ENCODE data around the gene PLCXD1.
A peak's percentile ranks its signal among the peaks of the same experiment; 100 is the strongest.
"Not testable (repeated sequence)": the region's sequence is repeated elsewhere in the genome, so short reads cannot be mapped to it uniquely, and the experiment has no call there.

Gene PLCXD1

DNA sequence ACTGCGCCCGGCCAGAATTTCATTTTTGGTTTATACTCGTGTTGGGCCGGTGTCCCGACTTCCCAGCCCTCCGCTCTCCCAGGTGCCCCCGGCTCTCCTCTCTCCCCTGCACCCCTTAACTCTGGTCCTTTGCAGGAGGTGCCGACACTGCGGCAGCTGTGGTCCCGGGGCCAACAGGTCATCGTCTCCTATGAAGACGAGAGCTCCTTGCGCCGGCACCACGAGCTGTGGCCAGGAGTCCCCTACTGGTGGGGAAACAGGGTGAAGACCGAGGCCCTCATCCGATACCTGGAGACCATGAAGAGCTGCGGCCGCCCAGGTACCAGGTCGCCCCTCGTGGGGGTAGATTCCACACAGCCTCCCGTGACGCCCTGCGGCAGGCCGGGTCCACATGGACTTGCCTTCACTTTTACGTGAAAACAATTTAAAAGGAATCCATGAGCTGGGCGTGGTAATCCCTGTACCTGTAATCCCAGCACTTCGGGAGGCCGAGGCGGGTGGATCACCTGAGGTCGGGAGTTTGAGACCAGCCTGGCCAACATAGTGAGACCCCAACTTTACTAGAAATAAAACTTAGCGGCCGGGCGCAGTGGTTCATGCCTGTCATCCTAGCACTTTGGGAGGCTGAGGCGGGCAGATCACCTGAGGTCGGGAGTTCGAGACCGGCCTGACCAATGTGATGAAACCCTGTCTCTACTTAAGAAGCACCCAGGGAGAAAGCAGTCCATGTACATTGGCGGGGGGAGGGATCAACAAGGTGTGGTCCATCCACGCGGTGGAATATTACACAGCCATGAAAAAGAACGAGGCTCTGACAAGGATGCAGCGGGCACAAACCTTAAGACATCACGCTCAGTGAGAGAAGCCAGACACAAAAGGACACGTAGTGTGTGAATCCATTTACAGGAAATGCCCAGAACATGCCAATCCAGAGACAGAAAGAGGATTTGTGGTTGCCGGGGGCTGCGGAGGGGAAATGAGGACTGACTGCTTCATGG, 12.0 kb downstream of the PLCXD1 start:
- no peak for DNase-seq (ENCODE audit: low read depth)

DNA sequence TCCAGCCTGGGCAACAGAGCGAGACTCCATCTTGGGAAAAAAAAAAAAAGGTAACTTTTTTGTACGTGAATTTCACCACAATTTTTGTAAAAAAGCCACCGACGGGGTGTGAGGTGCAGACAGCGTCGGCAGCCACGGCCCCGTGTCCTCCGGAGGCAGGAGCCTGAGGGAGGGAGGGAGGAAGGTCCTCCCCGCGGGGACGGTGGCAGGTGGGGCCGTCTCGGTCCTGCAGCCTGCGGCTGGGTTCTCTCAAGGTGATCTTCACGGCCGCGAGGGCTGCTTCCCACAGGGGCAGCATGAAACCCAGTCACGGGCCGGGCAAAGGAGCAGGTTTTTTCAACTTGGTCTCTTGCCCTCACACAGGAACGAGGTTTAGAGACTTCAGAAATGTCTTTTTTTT, 14.0 kb downstream of the PLCXD1 start:
- DNase-seq (ENCODE audit: low read depth) = no peak

DNA sequence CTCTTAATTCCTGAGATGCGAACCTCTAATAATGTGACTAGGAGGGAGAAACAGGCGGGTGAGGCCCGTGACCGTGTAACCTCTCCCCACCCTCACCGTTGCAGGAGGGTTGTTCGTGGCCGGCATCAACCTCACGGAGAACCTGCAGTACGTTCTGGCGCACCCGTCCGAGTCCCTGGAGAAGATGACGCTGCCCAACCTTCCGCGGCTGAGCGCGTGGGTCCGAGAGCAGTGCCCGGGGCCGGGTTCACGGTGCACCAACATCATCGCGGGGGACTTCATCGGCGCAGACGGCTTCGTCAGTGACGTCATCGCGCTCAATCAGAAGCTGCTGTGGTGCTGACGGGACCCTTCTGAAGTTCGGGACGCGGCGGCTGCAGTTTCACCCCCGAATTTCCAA, 17.8 kb downstream of the PLCXD1 start:
- DNase-seq (ENCODE audit: low read depth) = no peak

DNA sequence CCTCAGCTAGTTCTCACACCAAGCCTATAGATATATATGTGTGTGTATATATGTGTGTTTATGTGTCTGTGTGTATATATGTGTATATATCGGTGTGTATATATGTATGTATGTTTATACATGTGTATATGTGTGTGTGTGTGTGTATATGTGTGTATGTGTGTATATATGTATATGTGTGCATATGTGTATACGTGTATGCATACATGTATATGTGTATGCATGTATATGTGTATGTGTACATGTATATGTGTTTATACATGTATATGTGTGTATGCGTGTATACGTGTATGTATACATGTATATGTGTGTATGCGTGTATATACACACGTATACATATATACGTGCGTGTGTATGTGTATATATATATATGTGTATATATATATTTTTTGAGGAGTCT, 19.2 kb downstream of the PLCXD1 start:
- DNase-seq (ENCODE audit: low read depth) = no peak

DNA sequence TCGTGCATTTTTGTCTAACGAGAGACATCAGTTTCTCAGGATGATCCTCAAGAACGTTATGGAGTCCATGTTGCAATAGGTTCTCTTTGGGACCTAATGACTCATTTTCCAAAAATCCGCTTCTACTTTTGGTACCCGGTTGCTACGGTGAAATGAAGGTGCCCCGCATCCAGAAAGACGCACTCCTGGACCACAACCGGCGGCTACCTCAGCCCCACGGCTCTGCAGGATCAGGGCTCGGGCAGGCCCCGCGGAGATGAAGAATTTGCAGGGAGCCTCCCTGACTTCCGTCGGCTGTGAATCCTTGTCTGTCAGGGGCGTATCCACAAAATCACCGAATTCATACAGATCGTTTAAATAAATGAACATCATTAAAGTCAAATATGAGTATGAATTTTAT, 21.8 kb downstream of the PLCXD1 start:
- DNase-seq (ENCODE audit: low read depth) = no peak

DNA sequence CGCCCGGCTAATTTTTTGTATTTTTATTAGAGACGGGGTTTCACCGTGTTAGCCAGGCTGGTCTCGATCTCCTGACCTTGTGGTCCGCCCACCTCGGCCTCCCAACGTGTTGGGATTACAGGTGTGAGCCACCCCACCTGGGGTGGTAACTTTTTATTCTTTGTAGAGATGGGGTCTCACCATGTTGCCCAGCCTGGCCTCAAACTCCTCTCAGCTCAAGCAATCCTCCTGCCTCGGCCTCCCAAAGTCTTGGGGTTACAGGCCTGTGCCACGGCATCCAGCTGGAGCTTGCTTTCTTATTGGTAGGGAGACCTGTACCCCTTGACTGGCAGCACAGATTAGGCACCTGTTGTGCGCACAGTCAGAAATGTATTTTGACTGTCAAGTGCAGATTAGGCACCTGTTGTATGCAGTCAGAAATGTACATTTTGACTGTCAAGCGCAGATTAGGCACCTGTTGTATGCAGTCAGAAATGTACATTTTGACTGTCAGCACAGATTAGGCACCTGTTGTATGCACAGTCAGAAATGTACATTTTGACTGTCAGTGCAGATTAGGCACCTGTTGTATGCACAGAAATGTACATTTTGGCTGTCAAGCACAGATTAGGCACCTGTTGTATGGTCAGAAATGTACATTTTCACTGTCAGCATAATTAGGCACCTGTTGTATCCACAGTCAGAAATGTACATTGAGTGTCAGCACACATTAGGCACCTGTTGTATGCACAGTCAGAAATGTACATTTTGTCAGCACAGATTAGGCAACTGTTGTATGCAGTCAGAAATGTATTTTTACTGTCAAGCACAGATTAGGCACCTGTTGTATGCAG, 24.8 kb downstream of the PLCXD1 start:
- not testable (repeated sequence) for DNase-seq (ENCODE audit: low read depth)

- not testable (repeated sequence) for DNase-seq (ENCODE audit: low read depth)
Measured at GRCh38 chrX:306614-307251, 25.6 kb downstream of the PLCXD1 start.

DNA sequence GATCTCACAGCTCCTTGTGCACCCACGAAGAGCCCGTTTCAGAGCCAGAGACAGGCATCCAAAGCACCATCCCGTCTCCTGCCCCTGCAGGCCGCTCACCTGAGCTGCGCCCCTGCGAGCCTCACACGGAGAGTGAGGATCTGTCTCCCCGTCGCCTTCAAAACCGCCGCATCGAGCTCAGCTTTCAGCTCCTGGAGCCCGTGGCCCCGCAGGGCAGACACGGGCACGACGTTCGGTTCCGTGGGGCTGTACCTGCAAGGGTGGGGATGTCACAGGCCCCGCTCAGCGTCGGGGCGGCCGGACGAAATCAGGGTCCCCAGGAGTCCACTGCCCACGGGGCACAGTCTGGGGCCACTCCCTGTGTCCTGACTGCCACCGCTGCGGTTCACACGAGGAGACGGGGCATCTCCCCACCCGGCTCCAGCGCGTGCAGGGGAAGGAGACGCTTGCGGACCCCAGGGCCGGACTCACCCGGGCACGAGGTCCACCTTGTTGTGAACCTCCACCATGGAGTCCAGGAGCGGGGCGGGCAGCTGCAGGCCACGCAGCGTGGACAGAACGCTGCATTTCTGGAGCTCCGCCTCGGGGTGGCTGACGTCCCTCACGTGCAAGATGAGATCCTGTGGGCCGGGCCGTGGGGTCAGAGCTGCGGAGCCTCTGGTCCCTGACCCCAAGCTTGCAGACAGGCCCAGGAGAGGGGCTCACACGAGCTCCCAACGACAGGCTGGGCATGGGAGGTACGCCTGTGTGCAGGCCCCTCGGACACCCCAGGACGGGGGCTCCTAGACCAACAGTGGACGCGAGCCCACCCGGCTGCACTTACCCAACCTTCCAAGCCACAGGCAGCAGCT, 26.3 kb downstream of the PLCXD1 start:
- no peak for DNase-seq (ENCODE audit: low read depth)

DNA sequence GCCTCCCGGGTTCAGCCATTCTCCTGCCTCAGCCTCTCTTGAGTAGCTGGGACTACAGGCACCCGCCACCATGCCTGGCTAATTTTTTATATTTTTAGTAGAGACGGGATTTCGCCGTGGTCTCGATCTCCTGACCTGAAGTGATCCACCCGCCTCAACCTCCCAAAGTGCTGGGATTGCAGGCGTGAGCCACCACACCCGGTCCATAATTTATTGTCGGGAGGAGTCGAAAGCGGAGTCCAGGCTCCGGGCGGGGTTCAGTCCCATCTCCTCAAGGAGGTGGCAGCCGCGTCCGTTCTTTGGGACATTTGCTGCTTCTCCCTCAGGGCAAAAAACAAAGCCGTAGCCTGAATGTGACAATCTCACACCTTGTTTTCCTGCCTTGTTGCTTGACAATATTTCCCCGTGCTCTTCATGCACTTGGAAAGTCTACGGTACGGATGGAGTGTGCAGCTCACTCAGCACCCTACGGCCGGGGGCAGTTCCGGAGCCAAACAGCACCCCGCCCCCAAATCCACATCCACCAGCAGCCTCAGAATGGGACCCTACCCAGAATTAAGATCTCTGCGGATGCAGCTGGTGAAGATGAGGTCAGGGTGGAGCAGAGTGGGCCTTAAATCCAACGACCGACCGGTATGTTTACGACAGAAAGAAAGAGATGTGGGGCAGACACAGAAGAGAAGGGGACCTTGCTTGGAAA, 27.8 kb downstream of the PLCXD1 start:
- no peak for DNase-seq (ENCODE audit: low read depth)

DNA sequence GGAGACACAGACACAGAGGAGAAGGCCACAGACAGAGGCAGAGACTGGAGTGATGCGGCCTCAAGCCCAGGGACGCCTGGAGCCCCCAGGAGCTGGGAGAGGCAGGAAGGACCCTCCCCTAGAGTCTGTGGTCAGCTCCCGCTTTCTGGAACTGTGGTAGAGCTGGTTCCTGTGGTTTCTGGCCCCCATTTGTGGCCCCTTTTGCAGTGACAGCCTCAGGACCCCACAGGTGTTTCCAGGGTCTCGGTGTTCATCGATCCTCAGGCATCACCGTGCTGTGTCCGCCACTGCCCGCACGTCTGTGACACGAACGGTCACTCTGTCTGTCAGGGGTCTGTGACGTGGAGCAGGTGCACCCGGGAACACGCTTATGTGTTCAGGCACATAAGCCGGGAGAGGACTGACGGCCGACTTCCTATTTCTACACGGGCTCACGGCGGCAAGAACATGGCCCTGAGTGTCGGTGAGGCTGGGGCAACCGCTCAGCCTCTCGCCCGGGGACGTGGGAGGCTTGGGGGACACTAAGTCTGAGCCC, 29.5 kb downstream of the PLCXD1 start:
- no peak for DNase-seq (ENCODE audit: low read depth)

GRCh38 chrX:311156-312129, 30.3 kb downstream of the PLCXD1 start:
- DNase-seq (ENCODE audit: low read depth) = no peak

DNA sequence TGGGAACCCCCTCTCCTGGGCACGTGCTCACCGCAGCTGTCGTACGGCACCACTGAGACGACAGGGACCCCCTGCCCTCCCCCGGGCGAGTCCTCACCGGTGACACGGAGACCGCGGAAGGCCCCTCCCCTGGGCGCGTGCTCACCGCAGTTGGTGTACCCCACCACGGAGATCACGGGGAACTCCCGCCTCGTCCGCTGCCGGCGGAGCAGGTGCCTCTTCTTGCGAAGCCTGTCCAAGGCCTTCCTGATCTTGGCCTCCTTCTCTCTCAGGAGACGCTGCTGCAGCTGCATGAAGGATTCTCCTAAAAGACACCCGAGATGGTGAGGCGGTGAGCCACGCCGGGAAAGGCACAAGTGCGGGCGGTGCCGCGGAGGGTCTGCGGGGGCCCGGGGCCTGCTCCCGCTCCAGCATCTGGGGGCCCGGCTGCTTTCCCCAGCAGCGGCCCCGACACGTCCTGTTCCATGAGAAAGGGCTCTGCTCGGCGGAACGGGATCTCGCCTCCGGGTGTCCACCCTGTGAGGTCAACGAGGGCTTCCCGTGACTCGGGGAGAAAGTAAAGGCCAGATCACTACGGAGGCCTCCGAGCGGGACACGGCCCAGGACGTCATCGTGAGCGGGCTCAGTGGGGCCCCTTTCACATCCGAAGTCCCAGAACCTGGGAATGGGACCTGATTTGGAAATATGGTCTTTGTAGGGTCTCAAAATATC, 31.6 kb downstream of the PLCXD1 start:
- no peak for DNase-seq (ENCODE audit: low read depth)

GRCh38 chrX:313546-313945, 32.4 kb downstream of the PLCXD1 start:
- no peak for DNase-seq (ENCODE audit: low read depth)

DNA sequence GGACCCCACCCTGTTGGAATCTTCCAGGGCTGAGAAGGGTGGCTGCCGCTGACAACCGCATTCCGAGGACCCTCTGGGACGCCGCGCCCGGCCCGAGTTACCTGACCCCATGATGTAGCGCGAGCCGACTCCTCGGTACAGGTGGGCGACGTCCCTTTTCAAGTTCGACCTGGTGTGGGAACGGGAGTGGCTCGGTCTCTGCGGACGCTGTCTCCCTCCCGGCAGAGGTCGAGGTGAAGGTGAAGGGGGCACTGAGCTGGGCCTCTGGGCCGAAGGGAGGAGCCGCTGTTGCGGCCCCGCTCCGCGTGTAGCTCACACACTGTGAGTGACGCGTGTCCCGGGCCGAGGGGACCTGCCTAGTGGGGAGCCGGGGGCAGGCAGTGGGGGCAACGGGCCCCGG, 32.9 kb downstream of the PLCXD1 start:
- no peak for DNase-seq (ENCODE audit: low read depth)

DNA sequence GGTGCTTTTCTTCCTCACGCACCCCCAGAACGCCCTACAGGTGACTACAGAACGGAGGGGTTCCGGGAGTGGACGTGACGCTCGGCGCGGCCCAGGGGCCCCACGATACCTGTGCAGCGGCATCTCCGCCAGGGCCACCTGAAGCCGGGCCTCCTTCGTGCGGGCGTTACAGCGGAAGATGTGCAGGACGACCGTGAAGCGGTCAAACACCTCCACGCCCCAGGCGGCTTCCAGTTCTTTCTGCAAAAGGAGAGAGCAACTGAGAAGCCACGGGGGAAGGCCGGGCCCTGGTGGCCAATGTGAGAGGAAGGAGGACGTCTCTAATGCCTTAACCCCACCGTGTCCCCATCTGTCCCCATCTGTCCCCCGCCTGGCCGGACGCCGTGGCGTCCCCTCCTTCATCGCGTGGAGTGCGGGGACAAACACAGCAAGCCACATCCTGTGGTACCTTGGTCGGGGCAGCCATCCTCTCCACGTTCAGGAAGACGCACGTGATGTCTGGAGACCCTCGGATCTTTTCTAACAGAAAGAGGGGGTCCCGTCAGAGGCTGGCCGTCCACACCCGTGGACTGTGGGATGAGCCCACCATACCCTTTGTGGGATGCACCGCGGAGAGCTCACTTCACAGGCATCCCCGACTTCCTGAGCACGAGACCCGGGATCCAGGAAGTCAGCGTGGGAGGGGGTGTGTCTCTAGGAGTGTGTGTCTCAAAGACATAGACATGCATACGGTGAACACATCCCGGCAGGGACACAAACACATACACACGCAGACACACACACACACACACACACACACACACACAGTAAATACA, 33.8 kb downstream of the PLCXD1 start:
- DNase-seq (ENCODE audit: low read depth) = peak; percentile 17

DNA sequence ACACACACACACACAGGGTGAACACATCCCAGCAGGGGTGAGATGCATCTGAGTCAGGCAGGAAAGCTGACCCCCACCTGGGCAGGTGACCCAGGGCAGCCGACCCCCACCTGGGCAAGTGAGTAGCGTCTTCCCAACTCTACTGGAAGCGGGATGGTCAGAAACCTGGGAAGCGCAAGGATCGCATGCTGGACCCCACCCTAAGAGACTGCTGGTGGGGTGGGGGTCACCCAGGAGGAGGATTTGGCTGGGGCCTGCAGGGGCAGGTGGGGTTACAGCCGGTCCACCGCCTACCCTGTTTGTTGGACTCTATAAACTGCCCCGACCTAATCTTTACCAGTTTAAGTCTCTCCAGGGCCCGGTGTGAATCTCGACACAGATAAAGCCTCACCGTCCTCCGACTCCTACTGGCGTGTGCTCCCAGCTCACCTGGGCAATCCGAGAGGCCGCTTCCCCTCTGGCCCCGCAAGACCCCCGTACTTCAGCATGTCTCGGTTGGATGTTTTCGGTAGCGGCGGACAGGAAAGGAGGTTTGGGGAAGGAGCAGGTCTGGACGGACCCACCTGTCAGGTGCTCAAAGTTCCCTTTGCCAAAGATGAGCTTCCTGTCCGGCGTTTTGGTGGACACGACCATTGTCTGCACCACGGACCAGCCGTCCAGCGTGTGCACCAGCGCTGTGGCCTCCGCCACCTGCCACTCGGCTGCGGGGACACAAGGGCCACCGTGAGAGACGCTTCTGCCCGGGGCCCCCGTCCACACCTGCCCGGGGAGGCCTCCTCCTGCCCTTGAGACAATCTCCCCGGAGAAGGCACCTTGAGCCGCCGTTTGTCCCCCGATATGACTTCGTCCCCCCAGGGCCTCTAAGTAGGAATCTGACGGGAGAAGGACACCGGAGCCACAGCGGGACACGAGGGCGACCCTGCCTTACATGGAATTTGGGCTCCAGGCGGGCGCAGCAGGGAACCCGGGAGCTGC, 35.5 kb downstream of the PLCXD1 start:
- no peak for DNase-seq (ENCODE audit: low read depth)

Measured in fibroblast of gingiva (primary cell).